ENCODE measurements around the gene SNRPE. TPM values are rescaled to one million over a fixed set of nuclear protein-coding genes. Genes with fewer than 3 reads are reported as not detected.

SNRPE gene
- total and polyA plus RNA-seq, 9 of the 15 experiments (the other 6 are each of a cell fraction or from before 2014, with no cell fraction given), result 216 to 1,893 (median 487) TPM

- TF ChIP-seq ZNF655 (CRISPR knock-in tag; IDR thresholded peaks at IDR 0.05) (no peak), TCF3 (CRISPR knock-in tag; IDR thresholded peaks at IDR 0.05) (no peak), RBM22 (IDR thresholded peaks at IDR 0.05; ENCODE audit: low read depth, low read length, poor library complexity, severe bottlenecking) (no peak), U2AF1 (optimal IDR thresholded peaks at IDR 0.05; ENCODE audit: low read depth, low read length) (no peak), HEY1 (CRISPR knock-in tag; IDR thresholded peaks at IDR 0.05; ENCODE audit: borderline replicate concordance) (no peak), ZNF282 (CRISPR knock-in tag; IDR thresholded peaks at IDR 0.05) (no peak), HMG20A (CRISPR knock-in tag; conservative IDR thresholded peaks at IDR 0.05) (no peak), ETS1 (conservative IDR thresholded peaks at IDR 0.05; ENCODE audit: control insufficient read depth, low read depth, low read length) (no peak), ZEB2 (IDR thresholded peaks at IDR 0.05) (no peak), SMARCA5 (IDR thresholded peaks at IDR 0.05) (no peak)
Measured at GRCh38 chr1:203880606-203881005, 19.2 kb downstream of the SNRPE start (continued).

- in situ Hi-C loops (cut with MboI), result no loop called here
- Histone ChIP-seq H3K27ac (ENCODE audit: extremely low read depth, low read depth, low read length) (no peak overlapping the region), H3K9me1 (ENCODE audit: control insufficient read depth, insufficient read depth, low read length) (no peaks in the 10 kb centered on the region), H3K4me1 (replicated peaks in 1 of 2; ENCODE audit: control insufficient read depth in 2 of 2, insufficient read depth in 2 of 2, low read length in 2 of 2) (no peaks in the 10 kb centered on the region), H3K9ac (ENCODE audit: insufficient read depth in 1 of 2, low read depth in 2 of 2, low read length in 2 of 2) (no peak overlapping the region), H3K4me2 (ENCODE audit: insufficient read depth, low read length) (no peak overlapping the region), H3K9me3 (replicated peaks; ENCODE audit: control insufficient read depth, insufficient read depth, low read depth, low read length) (no peaks in the 10 kb centered on the region; the same call in 1 of the 2 replicates), H3K79me2 (ENCODE audit: control insufficient read depth, insufficient read depth, low read length) (no peaks in the 10 kb centered on the region), H3K4me3 (no peak overlapping the region), H3K36me3 (ENCODE audit: control insufficient read depth, insufficient read depth, low read length) (no peaks in the 10 kb centered on the region), H3K27me3 (ENCODE audit: control insufficient read depth in 2 of 2, insufficient read depth in 2 of 2, low read length in 2 of 2) (no peaks in the 10 kb centered on the region), H2AFZ (ENCODE audit: low read depth, low read length) (no peak overlapping the region), H4K20me1 (replicated peaks; ENCODE audit: control insufficient read depth, insufficient read depth, low read length) (no peaks in the 10 kb centered on the region)
- FAIRE-seq (no peak), ATAC-seq (no peak), DNase-seq (ENCODE audit: extremely low read depth in 1 of 4, low spot score in 3 of 4) (no peak)
- ChIA-PET CTCF (ENCODE audit: low intra/inter-chr PET ratio) (no interaction called here), POLR2A (no interaction called here)
- TF ChIP-seq SRSF3 (IDR thresholded peaks at IDR 0.05; ENCODE audit: insufficient read depth, low read length) (no peak), BCL6 (CRISPR knock-in tag; IDR thresholded peaks at IDR 0.05) (no peak), MEF2D (tag; conservative IDR thresholded peaks at IDR 0.05; ENCODE audit: low read depth) (no peak)
- no TSS peak for BruUV-seq (replicated peaks)
- intact Hi-C loops (cut with micrococcal nuclease), result no loop called here
Measured at GRCh38 chr1:203888807-203889251, 27.4 kb downstream of the SNRPE start.

Measured in K562 (cell line).